NCI-H146 (cell line): ENCODE data around the gene AATK.
A peak's percentile ranks its signal among the peaks of the same experiment; 100 is the strongest.

ENCODE experiments used
- DNase-seq: peaks from one replicate; lab custom pipeline; 2025; lab: John Stamatoyannopoulos, UW

Gene AATK

GRCh38 chr17:81143717-81144422, 22.2 kb downstream of the AATK start:
- no peak for DNase-seq

GRCh38 chr17:81143200-81143527, 22.9 kb downstream of the AATK start:
- no peak for DNase-seq

- peak; percentile 80 for DNase-seq
These were observed 23.5 kb downstream of the AATK start for GRCh38 chr17:81142301-81143199.

- no peak for DNase-seq
These were observed 25.3 kb downstream of the AATK start for GRCh38 chr17:81140695-81141094.

- no peak for DNase-seq
These were observed 26.0 kb downstream of the AATK start for GRCh38 chr17:81140018-81140417.

GRCh38 chr17:81139428-81139827, 26.6 kb downstream of the AATK start:
- no peak for DNase-seq

GRCh38 chr17:81138500-81138899, 27.5 kb downstream of the AATK start:
- DNase-seq, result no peak

- no peak for DNase-seq
These were observed 27.9 kb downstream of the AATK start for GRCh38 chr17:81138083-81138482.

- no peak for DNase-seq
These were observed 28.8 kb downstream of the AATK start for GRCh38 chr17:81137248-81137647.

- DNase-seq, result no peak
These were observed 29.7 kb downstream of the AATK start for GRCh38 chr17:81136366-81136765.

- DNase-seq, result peak; percentile 27
These were observed 30.3 kb downstream of the AATK start for GRCh38 chr17:81135505-81136278.

- no peak for DNase-seq
These were observed 31.8 kb downstream of the AATK start for GRCh38 chr17:81134064-81134781.

GRCh38 chr17:81132770-81133723, 33.0 kb downstream of the AATK start:
- DNase-seq, result no peak

GRCh38 chr17:81132197-81132540, 33.9 kb downstream of the AATK start:
- no peak for DNase-seq

GRCh38 chr17:81131486-81132196, 34.4 kb downstream of the AATK start:
- DNase-seq, result no peak

GRCh38 chr17:81130385-81131361, 35.3 kb downstream of the AATK start:
- DNase-seq, result no peak

GRCh38 chr17:81129711-81130367, 36.2 kb downstream of the AATK start:
- DNase-seq, result no peak

- DNase-seq, result no peak
These were observed 36.7 kb downstream of the AATK start for GRCh38 chr17:81129289-81129688.

- no peak for DNase-seq
These were observed 37.2 kb downstream of the AATK start for GRCh38 chr17:81128774-81129173.
